A673 (cell line): ENCODE measurements around the gene NGEF.

Experiments used
- EZH2 ChIP-seq: fragments of 200-600 bp; sonication (generic); IDR thresholded peaks from 2 replicates; pipeline ENCODE4 v1.6.1; 2017; ENCODE audit warnings: borderline replicate concordance, low read depth, mild to moderate bottlenecking, mixed read lengths, antibody characterized with exemption, low read length; ENCODE audit not compliant: poor library complexity, severe bottlenecking
- TF ChIP-seq, protein P1 (sequence below): fragments of 300-800, 200-600 bp; sonication (generic); conservative IDR thresholded peaks from 2 replicates; pipeline ENCODE4 v1.5.1; 2017; ENCODE audit warnings: low read depth, mild to moderate bottlenecking, antibody characterized with exemption, low read length, moderate library complexity, mixed read lengths

DNA sequence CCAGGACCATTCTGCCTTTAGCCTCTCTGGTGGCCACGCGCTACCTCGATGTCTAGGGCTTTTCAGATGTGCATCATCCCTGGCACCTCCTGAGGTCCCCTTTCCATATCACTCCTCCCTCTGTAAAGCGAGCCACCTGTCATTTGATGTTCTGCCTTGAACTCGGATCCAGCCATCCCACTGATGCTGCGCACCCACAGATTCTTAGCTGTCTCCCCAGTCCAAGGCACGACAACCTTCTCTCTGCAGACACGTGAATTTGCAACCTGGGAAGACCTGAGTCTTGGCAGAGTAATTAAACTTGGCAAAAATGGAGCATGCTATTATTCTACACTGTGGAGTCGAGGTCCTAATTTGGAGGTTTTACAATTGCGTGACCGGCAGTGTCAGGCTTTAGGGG, 61.9 kb downstream of the NGEF start:
- TF ChIP-seq, protein P1, sequence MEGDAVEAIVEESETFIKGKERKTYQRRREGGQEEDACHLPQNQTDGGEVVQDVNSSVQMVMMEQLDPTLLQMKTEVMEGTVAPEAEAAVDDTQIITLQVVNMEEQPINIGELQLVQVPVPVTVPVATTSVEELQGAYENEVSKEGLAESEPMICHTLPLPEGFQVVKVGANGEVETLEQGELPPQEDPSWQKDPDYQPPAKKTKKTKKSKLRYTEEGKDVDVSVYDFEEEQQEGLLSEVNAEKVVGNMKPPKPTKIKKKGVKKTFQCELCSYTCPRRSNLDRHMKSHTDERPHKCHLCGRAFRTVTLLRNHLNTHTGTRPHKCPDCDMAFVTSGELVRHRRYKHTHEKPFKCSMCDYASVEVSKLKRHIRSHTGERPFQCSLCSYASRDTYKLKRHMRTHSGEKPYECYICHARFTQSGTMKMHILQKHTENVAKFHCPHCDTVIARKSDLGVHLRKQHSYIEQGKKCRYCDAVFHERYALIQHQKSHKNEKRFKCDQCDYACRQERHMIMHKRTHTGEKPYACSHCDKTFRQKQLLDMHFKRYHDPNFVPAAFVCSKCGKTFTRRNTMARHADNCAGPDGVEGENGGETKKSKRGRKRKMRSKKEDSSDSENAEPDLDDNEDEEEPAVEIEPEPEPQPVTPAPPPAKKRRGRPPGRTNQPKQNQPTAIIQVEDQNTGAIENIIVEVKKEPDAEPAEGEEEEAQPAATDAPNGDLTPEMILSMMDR, result no peak
- TF ChIP-seq EZH2, result no peak
